GM23338 (cell line): Measurements from ENCODE around the gene PHF1. TPM values are rescaled to one million over a fixed set of nuclear protein-coding genes. Genes with fewer than 3 reads are reported as not detected.

Experiments
- ATAC-seq: fragments of 200-7000 bp; cut with Tn5 transposase; 3 replicates; pipeline ENCODE4 v1.9.1; 2020
- DNase-seq: peaks from one replicate; pipeline ENCODE4 v3.0.0-alpha.2; 2015; ENCODE audit warnings: low spot score
- H2AFZ ChIP-seq: fragments of 200-600 bp; sonication (generic); 2 replicates; pipeline ENCODE4 v1.8.0; 2016; ENCODE audit warnings: antibody characterized with exemption, mild to moderate bottlenecking, moderate library complexity
- H3F3A ChIP-seq: fragments of 200-600 bp; sonication (generic); replicated peaks from 2 replicates; pipeline ENCODE4 v1.8.0; 2017; ENCODE audit warnings: antibody characterized with exemption, mixed run types, low read depth
- H3K27ac ChIP-seq: fragments of 200-600 bp; sonication (generic); 2 replicates; pipeline ENCODE4 v1.6.1; 2016; ENCODE audit warnings: low read depth
- H3K27me3 ChIP-seq: fragments of 200-600 bp; sonication (generic); 2 replicates; pipeline ENCODE4 v1.8.0; 2016; ENCODE audit warnings: mild to moderate bottlenecking, mixed run types, moderate library complexity; ENCODE audit not compliant: insufficient read depth
- H3K36me3 ChIP-seq: fragments of 200-600 bp; sonication (generic); 2 replicates; pipeline ENCODE4 v1.8.0; 2016; ENCODE audit warnings: mild to moderate bottlenecking; ENCODE audit not compliant: insufficient read depth
- H3K4me1 ChIP-seq: fragments of 200-600 bp; sonication (generic); 2 replicates; pipeline ENCODE4 v1.8.0; 2016; ENCODE audit warnings: mild to moderate bottlenecking, moderate library complexity; ENCODE audit not compliant: insufficient read depth
- H3K4me2 ChIP-seq: fragments of 200-600 bp; sonication (generic); 2 replicates; pipeline ENCODE4 v1.7.1; 2017; ENCODE audit warnings: mixed run types
- H3K4me3 ChIP-seq: fragments of 200-600 bp; sonication (generic); 2 replicates; pipeline ENCODE4 v1.6.1; 2016; ENCODE audit warnings: mixed run types
- H3K79me2 ChIP-seq: fragments of 200-600 bp; sonication (generic); replicated peaks from 2 replicates; pipeline ENCODE4 v1.8.0; 2017; ENCODE audit warnings: mild to moderate bottlenecking; ENCODE audit not compliant: insufficient read depth
- H3K9me2 ChIP-seq: fragments of 200-600 bp; sonication (generic); 2 replicates; pipeline ENCODE4 v1.8.0; 2017; ENCODE audit not compliant: insufficient read depth
- H4K20me1 ChIP-seq: fragments of 200-600 bp; sonication (generic); replicated peaks from 2 replicates; pipeline ENCODE4 v1.8.0; 2017; ENCODE audit warnings: mild to moderate bottlenecking; ENCODE audit not compliant: insufficient read depth
- H3K27ac Mint-ChIP-seq: 2 replicates; pipeline ENCODE4 v1.8.0; 2020; ENCODE audit warnings: inconsistent platforms, mild to moderate bottlenecking, moderate library complexity, mixed read lengths
- H3K27me3 Mint-ChIP-seq: 3 replicates; pipeline ENCODE4 v1.8.0; 2022; ENCODE audit warnings: low read depth, mild to moderate bottlenecking, moderate library complexity, mixed read lengths, inconsistent platforms; ENCODE audit not compliant: insufficient read depth, poor library complexity
- H3K36me3 Mint-ChIP-seq: 3 replicates; pipeline ENCODE4 v1.8.0; 2021; ENCODE audit warnings: low read depth, mild to moderate bottlenecking, inconsistent platforms, moderate library complexity, mixed read lengths
- H3K4me1 Mint-ChIP-seq: 3 replicates; pipeline ENCODE4 v1.8.0; 2020; ENCODE audit warnings: mild to moderate bottlenecking, inconsistent platforms, mixed read lengths
- H3K4me3 Mint-ChIP-seq: 3 replicates; pipeline ENCODE4 v1.8.0; 2021; ENCODE audit warnings: moderate library complexity, mild to moderate bottlenecking, inconsistent platforms, mixed read lengths
- H3K9me3 Mint-ChIP-seq: 3 replicates; pipeline ENCODE4 v1.8.0; 2020; ENCODE audit warnings: moderate library complexity, mild to moderate bottlenecking, inconsistent platforms, mixed read lengths
- CREB1 ChIP-seq: fragments of 250-450 bp; sonication (Bioruptor Pico); IDR thresholded peaks from 2 replicates; pipeline ENCODE4 v1.5.0; 2020; ENCODE audit warnings: low read depth, mild to moderate bottlenecking, moderate library complexity
- ETS1 ChIP-seq: IDR thresholded peaks from 2 replicates; pipeline ENCODE4 v1.6.1; 2016; ENCODE audit warnings: antibody characterized with exemption
- POLR2AphosphoS5 ChIP-seq: IDR thresholded peaks from 2 replicates; pipeline ENCODE4 v1.6.1; 2016; ENCODE audit warnings: antibody characterized with exemption, low read depth
- REST ChIP-seq: IDR thresholded peaks from one replicate; pipeline ENCODE4 v1.6.1; 2018; ENCODE audit warnings: antibody characterized with exemption; ENCODE audit not compliant: unreplicated experiment
- STAT1 ChIP-seq: IDR thresholded peaks from one replicate; pipeline ENCODE4 v1.6.1; 2016; ENCODE audit warnings: antibody characterized with exemption; ENCODE audit not compliant: unreplicated experiment
- ZNF114 ChIP-seq: fragments of 250-450 bp; sonication (Bioruptor Pico); IDR thresholded peaks from 2 replicates; pipeline ENCODE4 v1.5.0; 2020; ENCODE audit warnings: mild to moderate bottlenecking, moderate library complexity
- polyA plus RNA-seq: library from polyadenylated mRNA; unstranded; fragments of >200 nt; fragmentation: Nextera tagmentation; extraction: Ambion mirVana; gene quantifications from 2 replicates; pipeline ENCODE4 v1.2.1, GENCODE V29; 2016
- total RNA-seq: library from RNA; depleted of rRNA; stranded (reverse); fragments of >200 nt; shearing (Covaris generic); gene quantifications from 2 replicates; pipeline ENCODE4 v1.2.3, GENCODE V29; 2014
- TF ChIP-seq, protein P1 (sequence below), 2 experiments: fragments of 200-600 bp in 1 of 2; sonication (generic) in 1 of 2; conservative IDR thresholded peaks; 2 replicates each; pipeline versions ENCODE4 v1.5.1 to v1.6.1; 2016 to 2017; ENCODE audit warnings: antibody characterized with exemption in 2 of 2, low read depth in 2 of 2, mild to moderate bottlenecking in 2 of 2, moderate library complexity in 1 of 2

Gene PHF1
- total and polyA plus RNA-seq, 2 experiments from 2014 or later: 29.4 to 46.7 TPM

- DNase-seq (no peak), ATAC-seq (no peak)
- Mint-ChIP-seq H3K27ac (no peak overlapping the region), H3K4me3 (no peak overlapping the region), H3K4me1 (peaks cover 13% of the 10 kb centered on the region), H3K27me3 (peaks cover 7% of the 10 kb centered on the region), H3K36me3 (peaks cover 63% of the 10 kb centered on the region), H3K9me3 (no peaks in the 10 kb centered on the region)
- H3K27me3 ChIP-seq: no peaks in the 10 kb centered on the region
- peaks cover 5% of the 10 kb centered on the region; the same call in 1 of the 2 replicates for H3K4me1 ChIP-seq
- peaks cover 4% of the 10 kb centered on the region; the same call in 1 of the 2 replicates for H4K20me1 ChIP-seq
- no peaks in the 10 kb centered on the region for H3K9me2 ChIP-seq
- H3K27ac ChIP-seq: no peak overlapping the region
- H3K36me3 ChIP-seq: peaks cover 46% of the 10 kb centered on the region
- TF ChIP-seq POLR2AphosphoS5: no peak
- TF ChIP-seq, protein P1, sequence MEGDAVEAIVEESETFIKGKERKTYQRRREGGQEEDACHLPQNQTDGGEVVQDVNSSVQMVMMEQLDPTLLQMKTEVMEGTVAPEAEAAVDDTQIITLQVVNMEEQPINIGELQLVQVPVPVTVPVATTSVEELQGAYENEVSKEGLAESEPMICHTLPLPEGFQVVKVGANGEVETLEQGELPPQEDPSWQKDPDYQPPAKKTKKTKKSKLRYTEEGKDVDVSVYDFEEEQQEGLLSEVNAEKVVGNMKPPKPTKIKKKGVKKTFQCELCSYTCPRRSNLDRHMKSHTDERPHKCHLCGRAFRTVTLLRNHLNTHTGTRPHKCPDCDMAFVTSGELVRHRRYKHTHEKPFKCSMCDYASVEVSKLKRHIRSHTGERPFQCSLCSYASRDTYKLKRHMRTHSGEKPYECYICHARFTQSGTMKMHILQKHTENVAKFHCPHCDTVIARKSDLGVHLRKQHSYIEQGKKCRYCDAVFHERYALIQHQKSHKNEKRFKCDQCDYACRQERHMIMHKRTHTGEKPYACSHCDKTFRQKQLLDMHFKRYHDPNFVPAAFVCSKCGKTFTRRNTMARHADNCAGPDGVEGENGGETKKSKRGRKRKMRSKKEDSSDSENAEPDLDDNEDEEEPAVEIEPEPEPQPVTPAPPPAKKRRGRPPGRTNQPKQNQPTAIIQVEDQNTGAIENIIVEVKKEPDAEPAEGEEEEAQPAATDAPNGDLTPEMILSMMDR (conservative IDR thresholded peaks at IDR 0.05; ENCODE audit: low read depth in 2 of 2): no peak
- H3K79me2 ChIP-seq: 0 out of 2 replicates have a peak, but pooled peaks cover 4% of the 10 kb centered on the region
- H2AFZ ChIP-seq: no peak overlapping the region
- H3K4me3 ChIP-seq: no peak overlapping the region
- H3F3A ChIP-seq: peaks cover 11% of the 10 kb centered on the region
- no peak overlapping the region for H3K4me2 ChIP-seq
Measured at GRCh38 chr6:33406126-33406525, 4.7 kb upstream of the PHF1 start.

DNA sequence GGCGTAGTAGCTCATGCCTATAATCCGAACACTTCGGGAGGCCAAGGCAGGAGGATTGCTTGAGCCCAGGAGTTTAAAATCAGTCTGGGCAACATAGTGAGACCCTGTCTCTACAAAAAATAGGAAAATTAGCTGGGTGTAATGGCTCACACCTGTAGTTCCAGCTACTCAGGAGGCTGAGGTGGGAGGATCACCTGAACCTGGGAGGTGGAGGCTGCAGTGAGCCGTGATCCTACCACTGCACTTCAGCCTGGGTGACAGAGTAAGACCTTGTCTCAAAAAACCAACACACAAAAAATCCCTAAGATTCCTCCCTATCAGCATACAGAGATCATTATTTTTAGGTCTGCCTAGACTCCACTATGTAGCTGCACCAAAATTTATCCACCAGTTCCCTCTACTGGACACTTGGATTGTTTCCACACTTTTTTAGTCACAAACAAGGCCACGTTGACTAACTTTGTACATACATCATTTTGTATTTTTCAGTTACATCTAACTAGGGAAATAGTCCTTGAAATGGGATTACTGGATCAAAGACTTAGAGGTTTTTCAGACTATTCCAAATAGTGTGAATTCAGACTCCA is 3.6 kb upstream of the PHF1 start:
- H3K36me3 Mint-ChIP-seq: peaks cover 60% of the 10 kb centered on the region
- H3K4me1 ChIP-seq: peaks cover 15% of the 10 kb centered on the region
- H3K4me1 Mint-ChIP-seq: peaks cover 20% of the 10 kb centered on the region
- TF ChIP-seq REST: no peak
- TF ChIP-seq STAT1: no peak
- TF ChIP-seq, protein P1 (conservative IDR thresholded peaks at IDR 0.05; ENCODE audit: low read depth in 2 of 2): no peak; a peak in 1 of 4 replicates
- TF ChIP-seq ZNF114 (CRISPR knock-in tag): no peak
- TF ChIP-seq CREB1 (CRISPR knock-in tag): no peak
- no peak for TF ChIP-seq ETS1

More for the DNA sequence above, 3.6 kb upstream of the PHF1 start:
- H3K9me2 ChIP-seq: no peaks in the 10 kb centered on the region
- H3K27me3 Mint-ChIP-seq: peaks cover 10% of the 10 kb centered on the region
- H3K4me3 Mint-ChIP-seq: no peak overlapping the region
- peaks cover 6% of the 10 kb centered on the region; the same call in 1 of the 2 replicates for H4K20me1 ChIP-seq
- H3K27ac Mint-ChIP-seq: no peak overlapping the region
- no peak overlapping the region for H2AFZ ChIP-seq
- no peak for DNase-seq
- no peak overlapping the region for H3K4me3 ChIP-seq
- H3K27me3 ChIP-seq: no peaks in the 10 kb centered on the region
- peaks cover 43% of the 10 kb centered on the region for H3K36me3 ChIP-seq
- no peak for ATAC-seq
- H3K9me3 Mint-ChIP-seq: no peaks in the 10 kb centered on the region
- peaks cover 9% of the 10 kb centered on the region; the same call in 1 of the 2 replicates for H3K79me2 ChIP-seq
- H3K27ac ChIP-seq: no peak overlapping the region
- H3F3A ChIP-seq: peaks cover 12% of the 10 kb centered on the region
- H3K4me2 ChIP-seq: no peak overlapping the region
